Bladder microvascular endothelial cell (primary cell): Measurements from ENCODE around the gene DHRS7C. TPM values are rescaled to one million over a fixed set of nuclear protein-coding genes. Genes with fewer than 3 reads are reported as not detected.

ENCODE experiments used
- total RNA-seq: library from RNA; depleted of rRNA; stranded (reverse); fragments of >200 nt; gene quantifications from 2 replicates; pipeline ENCODE4 v1.2.3, GENCODE V29; 2014

The DHRS7C gene, protein sequence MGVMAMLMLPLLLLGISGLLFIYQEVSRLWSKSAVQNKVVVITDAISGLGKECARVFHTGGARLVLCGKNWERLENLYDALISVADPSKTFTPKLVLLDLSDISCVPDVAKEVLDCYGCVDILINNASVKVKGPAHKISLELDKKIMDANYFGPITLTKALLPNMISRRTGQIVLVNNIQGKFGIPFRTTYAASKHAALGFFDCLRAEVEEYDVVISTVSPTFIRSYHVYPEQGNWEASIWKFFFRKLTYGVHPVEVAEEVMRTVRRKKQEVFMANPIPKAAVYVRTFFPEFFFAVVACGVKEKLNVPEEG
- not detected in 2 replicates for total RNA-seq

DNA sequence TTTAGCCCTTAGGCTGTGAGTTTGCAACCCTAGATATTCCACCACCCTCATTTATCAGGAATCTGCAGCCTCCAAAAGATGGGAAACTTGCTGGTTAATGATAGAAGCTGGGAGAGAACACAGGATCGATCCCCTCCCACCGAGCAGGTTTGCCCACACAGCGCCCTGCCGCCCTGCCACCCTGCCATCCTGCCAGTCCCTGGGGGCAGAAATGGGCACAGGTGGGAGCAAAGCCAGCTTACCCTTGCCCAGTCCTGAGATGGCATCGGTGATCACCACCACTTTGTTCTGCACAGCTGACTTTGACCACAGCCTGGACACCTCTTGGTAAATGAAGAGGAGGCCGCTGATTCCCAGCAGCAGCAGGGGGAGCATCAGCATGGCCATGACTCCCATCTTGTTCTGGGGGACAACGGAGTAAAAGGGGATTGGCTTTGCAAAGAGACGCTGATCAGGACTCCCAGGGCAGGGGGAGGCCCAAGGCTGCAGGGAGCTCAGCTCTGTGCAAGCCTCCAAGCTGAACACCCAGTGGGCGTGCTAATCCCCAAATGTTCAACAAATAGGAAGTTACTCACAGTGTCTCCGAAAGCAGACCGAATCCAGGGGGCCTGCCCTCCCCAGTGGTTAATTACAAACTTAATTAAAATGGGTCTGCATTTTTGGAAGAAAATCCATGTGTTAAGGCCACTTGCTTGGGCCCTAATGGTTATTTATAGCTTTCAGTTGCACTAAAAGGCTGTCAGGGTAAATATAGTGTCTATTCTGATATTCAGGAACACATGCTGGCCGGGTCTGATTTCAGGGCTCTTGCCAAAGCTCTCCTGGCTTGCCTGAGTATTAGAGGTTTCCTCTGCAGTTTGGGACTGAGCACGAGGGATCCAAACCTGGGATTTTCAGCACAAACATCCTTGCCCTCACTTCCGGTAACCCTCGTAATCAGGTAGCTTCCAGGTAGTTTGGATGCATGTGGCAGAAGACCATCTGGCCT lies at the start of gene DHRS7C:
TSS of gene DHRS7C (minus strand) at position 704 of the 988 bp plus-strand sequence. CDS start at position 396, 308 bp downstream.

DNA sequence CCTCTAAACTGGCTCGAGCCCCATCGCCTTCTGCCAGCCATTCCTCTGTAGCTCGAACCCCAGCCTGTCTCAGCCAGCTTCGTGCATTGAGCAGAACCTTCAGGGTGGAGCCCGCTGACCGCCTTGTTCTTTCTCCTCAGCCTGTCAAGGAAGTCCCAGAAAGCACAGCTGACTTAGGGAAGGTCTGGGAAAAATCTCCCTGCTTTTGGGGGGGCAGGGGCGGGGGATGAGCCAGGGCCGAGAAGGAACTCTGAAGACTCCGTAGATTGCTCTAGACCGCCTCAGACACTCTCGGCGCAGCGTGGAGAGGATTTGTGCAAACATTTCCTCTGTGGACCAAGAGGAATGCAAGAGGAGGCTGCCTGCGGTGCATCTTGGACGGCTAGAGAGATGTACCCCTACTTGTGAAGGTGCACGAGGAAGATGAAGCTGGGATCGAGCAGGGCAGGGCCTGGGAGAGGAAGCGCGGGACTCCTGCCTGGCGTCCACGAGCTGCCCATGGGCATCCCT lies 34.3 kb upstream of the DHRS7C start, which contains the start of gene GLP2R:
TSS of gene GLP2R (plus strand) at position 284 of the 510 bp plus-strand sequence. CDS start at position 424, 140 bp downstream.

DNA sequence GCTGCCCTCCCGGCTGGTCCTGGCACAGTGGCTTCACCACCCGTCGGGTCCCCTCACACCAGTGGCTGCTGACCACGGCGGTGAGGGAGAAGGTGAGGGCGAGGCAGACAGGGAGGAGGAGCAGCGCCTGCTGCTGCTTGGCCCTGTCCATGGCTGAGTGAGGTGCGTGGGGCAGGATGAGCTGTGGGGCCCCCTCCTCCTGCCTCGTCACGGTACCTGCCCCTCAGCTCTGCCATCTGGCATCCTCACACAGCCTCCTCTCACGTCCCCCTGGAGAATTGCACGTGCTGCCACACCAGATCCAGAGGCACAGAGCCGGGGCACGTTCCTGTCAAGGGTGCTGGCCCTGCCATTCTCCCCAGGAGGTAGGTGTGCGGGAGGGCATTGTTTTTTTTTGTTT lies 30.5 kb upstream of the DHRS7C start, which contains the start of gene GSG1L2:
TSS of gene GSG1L2 (minus strand) at position 159 of the 400 bp plus-strand sequence. CDS start at position 151, 8 bp downstream.

Other genes with a start within 250 kb of the DHRS7C start
- 65.2 and 67.3 TPM in 2 replicates for gene STX8, start 215.8 kb downstream of the DHRS7C start, total RNA-seq
- gene CFAP52, start 214.9 kb downstream of the DHRS7C start, total RNA-seq: not detected in 2 replicates
- gene USP43, start 146.1 kb downstream of the DHRS7C start, total RNA-seq: 0.16 TPM in 1 of 2 replicates, not detected in the other
- gene GSG1L2, start 30.5 kb upstream of the DHRS7C start, total RNA-seq: not detected in 2 replicates
- 0.31 TPM in 1 of 2 replicates, not detected in the other for gene GLP2R, start 34.3 kb upstream of the DHRS7C start, total RNA-seq
- gene RCVRN, start 113.7 kb upstream of the DHRS7C start, total RNA-seq: not detected in 2 replicates